HG02840 (cell line): ENCODE measurements around the gene NUDT21.
"Not testable (repeated sequence)": the region's sequence is repeated elsewhere in the genome, so short reads cannot be mapped to it uniquely, and the experiment has no call there.

Experiments used
- ATAC-seq: cut with Tn5 transposase; IDR thresholded peaks from one replicate; pipeline ENCODE4 v1.9.1; 2021; ENCODE audit warnings: mild to moderate bottlenecking, moderate library complexity, moderate number of reproducible peaks; ENCODE audit not compliant: unreplicated experiment, low FRiP score

NUDT21 gene

DNA sequence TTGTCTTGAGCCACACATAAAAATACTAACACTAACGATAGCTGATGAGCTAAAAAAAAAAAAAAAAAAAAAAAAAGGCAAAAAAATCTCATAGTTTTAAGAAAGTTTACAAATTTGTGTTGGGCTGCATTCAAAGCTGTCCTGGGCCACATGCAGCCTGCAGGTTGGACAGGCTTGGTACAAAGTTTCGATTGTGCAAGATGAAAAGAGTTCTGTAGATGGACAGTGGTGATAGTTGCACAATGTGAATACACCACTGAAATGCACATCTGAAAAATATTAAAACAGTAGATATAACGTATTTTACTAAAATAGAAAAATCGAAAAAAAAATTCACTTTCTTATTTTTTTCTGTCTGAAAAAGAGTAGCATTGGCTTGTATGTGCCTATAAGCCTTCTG lies 68.7 kb downstream of the NUDT21 start:
- no peak for ATAC-seq

GRCh38 chr16:56380778-56381485 lies 70.2 kb downstream of the NUDT21 start:
- ATAC-seq: not testable (repeated sequence)
